H1 (cell line): Measurements from ENCODE around the gene ASCC3. TPM values are rescaled to one million over a fixed set of nuclear protein-coding genes. Genes with fewer than 3 reads are reported as not detected.
A peak's percentile ranks its signal among the peaks of the same experiment; 100 is the strongest.

Experiments
- CTCF ChIA-PET: fragments of 300-600 bp; sonication (Branson Sonifier 250); formaldehyde crosslinking; loops from one replicate; lab custom pipeline; 2021; ENCODE audit not compliant: partially characterized antibody; lab: Charles Lee
- POLR2A ChIA-PET: fragments of 300-600 bp; sonication (Branson Sonifier 250); formaldehyde crosslinking; loops from one replicate; lab custom pipeline; 2021; ENCODE audit warnings: inconsistent platforms; ENCODE audit not compliant: partially characterized antibody; lab: Charles Lee
- DNase-seq, 2 experiments: peaks; one replicate each; pipeline versions ENCODE4 v3.0.0 to v3.0.0-alpha.2; 2010 to 2022; ENCODE audit warnings: low spot score in 2 of 2, low read depth in 1 of 2, mixed read lengths in 1 of 2
- FAIRE-seq: peaks from 2 replicates; lab custom pipeline; 2011; peaks lifted over from hg19 to GRCh38; lab: Jason Lieb, UNC
- H2AFZ ChIP-seq: 2 replicates; pipeline ENCODE4 v1.8.1; 2012; ENCODE audit warnings: low read length, inconsistent platforms
- H2AK5ac ChIP-seq: 2 replicates; pipeline ENCODE4 v1.6.1; 2013; ENCODE audit warnings: low read depth, low read length
- H2BK120ac ChIP-seq: replicated peaks from 2 replicates; pipeline ENCODE3; 2013; ENCODE audit warnings: low read depth, low read length, inconsistent platforms
- H2BK12ac ChIP-seq: 2 replicates; pipeline ENCODE4 v1.6.1; 2013; ENCODE audit warnings: low read depth, low read length
- H2BK15ac ChIP-seq: 2 replicates; pipeline ENCODE4 v1.6.1; 2013; ENCODE audit warnings: low read length
- H2BK20ac ChIP-seq: 2 replicates; pipeline ENCODE4 v1.6.1; 2013; ENCODE audit warnings: low read length
- H2BK5ac ChIP-seq: 2 replicates; pipeline ENCODE4 v1.6.1; 2013; ENCODE audit warnings: low read depth, low read length
- H3K14ac ChIP-seq: 2 replicates; pipeline ENCODE4 v1.6.1; 2013; ENCODE audit warnings: inconsistent platforms; ENCODE audit not compliant: insufficient read length
- H3K18ac ChIP-seq: 2 replicates; pipeline ENCODE4 v1.6.1; 2013; ENCODE audit warnings: low read length; ENCODE audit errors: extremely low read depth
- H3K23ac ChIP-seq: 2 replicates; pipeline ENCODE4 v1.6.1; 2013; ENCODE audit warnings: inconsistent platforms; ENCODE audit not compliant: insufficient read length
- H3K23me2 ChIP-seq: 2 replicates; pipeline ENCODE4 v1.6.1; 2013; ENCODE audit warnings: low read depth, low read length
- H3K27ac ChIP-seq: 2 replicates; pipeline ENCODE4 v1.6.1; 2011; ENCODE audit warnings: low read depth, low read length, inconsistent platforms
- H3K27me3 ChIP-seq, 4 experiments: replicated peaks in 1 of 4; 1 replicate in 1 of 4; 2 replicates in 3 of 4; pipeline versions ENCODE4 v1.6.1 to v1.8.1; 2011 to 2013; ENCODE audit warnings: low read length in 3 of 4, mild to moderate bottlenecking in 3 of 4, inconsistent platforms in 2 of 4, mixed read lengths in 2 of 4, moderate library complexity in 1 of 4; ENCODE audit not compliant: control insufficient read depth in 3 of 4, insufficient read depth in 3 of 4; ENCODE audit errors: extremely low read depth in 1 of 4
- H3K36me3 ChIP-seq, 4 experiments: 2 replicates each; pipeline versions ENCODE4 v1.6.1 to v1.8.1; 2011 to 2013; ENCODE audit warnings: mild to moderate bottlenecking in 4 of 4, low read length in 3 of 4, moderate library complexity in 2 of 4, control low read depth in 1 of 4, inconsistent platforms in 1 of 4; ENCODE audit not compliant: insufficient read depth in 4 of 4, control insufficient read depth in 2 of 4
- H3K4ac ChIP-seq: replicated peaks from 2 replicates; pipeline ENCODE3; 2013; ENCODE audit warnings: low read length, low read depth, mixed read lengths, inconsistent platforms; ENCODE audit not compliant: insufficient read length
- H3K4me1 ChIP-seq, 4 experiments: replicated peaks in 1 of 4; 1 replicate in 1 of 4; 2 replicates in 3 of 4; pipeline versions ENCODE4 v1.6.1 to v1.8.1; 2011 to 2013; ENCODE audit warnings: low read length in 3 of 4, inconsistent platforms in 2 of 4, mixed read lengths in 1 of 4; ENCODE audit not compliant: insufficient read depth in 4 of 4, control insufficient read depth in 3 of 4
- H3K4me2 ChIP-seq, 2 experiments: 2 replicates each; pipeline versions ENCODE4 v1.6.1 to v1.8.1; 2011 to 2013; ENCODE audit warnings: low read depth in 2 of 2, low read length in 2 of 2, control low read depth in 1 of 2, inconsistent platforms in 1 of 2, mild to moderate bottlenecking in 1 of 2; ENCODE audit not compliant: insufficient read depth in 1 of 2
- H3K4me3 ChIP-seq, 4 experiments: fragments of 200-600, 300-600 bp in 1 of 4; sonication (generic), shearing (Covaris generic), sonication (Bioruptor Twin) in 1 of 4; 2 replicates each; pipeline versions ENCODE4 v1.5.1 to v1.8.1; 2011 to 2016; ENCODE audit warnings: low read length in 4 of 4, low read depth in 3 of 4, control low read depth in 2 of 4, inconsistent platforms in 2 of 4, mild to moderate bottlenecking in 2 of 4, mixed read lengths in 1 of 4, moderate library complexity in 1 of 4; ENCODE audit not compliant: insufficient read depth in 2 of 4; ENCODE audit errors: extremely low read depth in 1 of 4
- H3K56ac ChIP-seq: replicated peaks from 2 replicates; pipeline ENCODE3; 2013; ENCODE audit warnings: low read depth, mild to moderate bottlenecking, mixed read lengths, low read length, inconsistent platforms; ENCODE audit not compliant: insufficient read length
- H3K79me1 ChIP-seq: 2 replicates; pipeline ENCODE4 v1.6.1; 2013; ENCODE audit warnings: low read depth, low read length, control low read depth
- H3K79me2 ChIP-seq, 2 experiments: 2 replicates each; pipeline versions ENCODE4 v1.6.1 to v1.8.1; 2012 to 2013; ENCODE audit warnings: low read length in 2 of 2, mild to moderate bottlenecking in 2 of 2, inconsistent platforms in 1 of 2; ENCODE audit not compliant: insufficient read depth in 2 of 2, control insufficient read depth in 1 of 2
- H3K9ac ChIP-seq, 4 experiments: replicated peaks in 1 of 4; 1 replicate in 1 of 4; 2 replicates in 3 of 4; pipeline versions ENCODE4 v1.6.1 to v1.8.1; 2011 to 2013; ENCODE audit warnings: low read depth in 3 of 4, low read length in 3 of 4, control low read depth in 2 of 4, mild to moderate bottlenecking in 2 of 4, moderate library complexity in 2 of 4, inconsistent platforms in 1 of 4; ENCODE audit errors: extremely low read depth in 1 of 4
- H3K9me3 ChIP-seq, 2 experiments: 2 replicates each; pipeline versions ENCODE4 v1.6.1 to v1.8.1; 2012 to 2013; ENCODE audit warnings: mild to moderate bottlenecking in 2 of 2, moderate library complexity in 2 of 2, control low read depth in 1 of 2, inconsistent platforms in 1 of 2, low read depth in 1 of 2, low read length in 1 of 2, mixed read lengths in 1 of 2; ENCODE audit not compliant: insufficient read depth in 2 of 2
- H4K20me1 ChIP-seq, 2 experiments: replicated peaks in 1 of 2; 2 replicates each; pipeline versions ENCODE3 to v1.8.1; 2011 to 2013; ENCODE audit warnings: inconsistent platforms in 2 of 2, low read length in 2 of 2, mild to moderate bottlenecking in 1 of 2; ENCODE audit not compliant: insufficient read depth in 2 of 2, control insufficient read depth in 1 of 2
- H4K5ac ChIP-seq: 2 replicates; pipeline ENCODE4 v1.6.1; 2013; ENCODE audit warnings: low read length, low read depth, mixed read lengths, inconsistent platforms; ENCODE audit not compliant: insufficient read length
- H4K8ac ChIP-seq: 2 replicates; pipeline ENCODE4 v1.8.0; 2013; ENCODE audit warnings: mild to moderate bottlenecking, moderate library complexity, low read length, inconsistent platforms; ENCODE audit not compliant: insufficient read depth; ENCODE audit errors: extremely low read depth
- H4K91ac ChIP-seq: replicated peaks from 2 replicates; pipeline ENCODE3; 2013; ENCODE audit warnings: low read length, mixed read lengths, inconsistent platforms; ENCODE audit not compliant: insufficient read length
- CBX8 ChIP-seq: fragments of 300-800, 300-1000 bp; sonication (generic); IDR thresholded peaks from 2 replicates; pipeline ENCODE4 v1.7.1; 2016; ENCODE audit warnings: low read depth, low read length, borderline replicate concordance
- GABPA ChIP-seq: IDR thresholded peaks from 2 replicates; pipeline ENCODE4 v1.6.1; 2011; ENCODE audit warnings: mild to moderate bottlenecking, low read length, moderate library complexity, borderline replicate concordance; ENCODE audit not compliant: insufficient read depth
- MAFK ChIP-seq: IDR thresholded peaks from 2 replicates; pipeline ENCODE4 v1.6.1; 2012; ENCODE audit warnings: low read depth, mild to moderate bottlenecking, improper control_type of control experiment, low read length
- polyA plus RNA-seq, 7 experiments: library from polyadenylated mRNA; depleted of rRNA in 3 of 7; stranded (reverse) in 5 of 7; unstranded in 2 of 7; fragments of >200 nt in 5 of 7; fragments of 200-250 nt in 2 of 7; gene quantifications; 1 replicate in 5 of 7; 2 replicates in 1 of 7; 4 replicates in 1 of 7; pipeline versions ENCODE4 v1.2.1 to v1.2.3, GENCODE V29; 2011 to 2013; ENCODE audit warnings: missing spikeins in 2 of 7, mixed read lengths in 2 of 7
- total RNA-seq: library from RNA; stranded (reverse); fragmentation: NEBNext Ultra II Directional; extraction: Animal tissue kit (Norgen Biotek cat#: 25700); gene quantifications from 2 replicates; pipeline ENCODE4 v1.2.1, GENCODE V29; 2021

The ASCC3 gene
- total and polyA plus RNA-seq, 2 of the 8 experiments (the other 6 are each of a cell fraction or from before 2014, with no cell fraction given), result 37.5 to 77.8 TPM

DNA sequence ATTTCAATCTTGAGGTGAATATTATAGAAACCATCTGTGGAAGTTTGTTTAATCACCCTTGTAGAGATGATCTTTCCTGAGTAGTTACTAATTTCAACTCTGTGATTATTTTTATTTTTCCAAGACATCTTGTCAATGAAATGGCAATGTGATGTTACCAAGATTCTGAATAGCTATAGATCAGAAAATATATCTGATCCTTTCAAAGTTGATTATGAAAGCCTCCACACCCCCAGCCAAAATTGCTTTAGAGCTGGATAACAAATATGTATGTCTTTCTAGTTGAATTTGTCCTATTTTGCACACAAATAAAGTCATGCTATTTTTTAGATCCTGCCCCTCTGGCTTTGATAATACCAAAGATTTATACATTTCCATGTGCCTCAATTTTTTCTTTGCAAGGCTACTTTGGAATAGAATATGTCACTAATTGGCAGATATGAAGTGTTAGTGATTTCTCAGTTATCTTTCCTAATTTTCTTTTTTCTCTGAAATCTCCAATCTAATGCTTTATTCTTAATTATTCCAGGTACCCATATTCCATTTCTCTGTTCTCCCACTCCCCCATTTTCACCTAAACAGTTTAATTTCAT is 421.4 kb downstream of the ASCC3 start:
- H2BK20ac ChIP-seq, result no peak overlapping the region
- H4K5ac ChIP-seq, result no peak overlapping the region
- no peak overlapping the region for H2BK120ac ChIP-seq
- no peak overlapping the region for H3K4me3 ChIP-seq
- H3K4me2 ChIP-seq, result no peak overlapping the region
- no peak overlapping the region for H3K23ac ChIP-seq
- H3K79me1 ChIP-seq, result no peaks in the 10 kb centered on the region
- no peaks in the 10 kb centered on the region for H3K79me2 ChIP-seq
- no peak for TF ChIP-seq GABPA
- peak; percentile 82 for TF ChIP-seq CBX8
- TF ChIP-seq MAFK, result no peak
- CTCF ChIA-PET, result interaction anchor here (0.6 to 11.8 kb wide), 32 partner anchors 9 to 858 kb away, joined by 3 to 215 read pairs (median 5); no protein-coding TSS in a partner anchor
- POLR2A ChIA-PET, result no interaction called here
- H3K27ac ChIP-seq, result no peak overlapping the region
- H4K8ac ChIP-seq, result no peak overlapping the region
- H2AK5ac ChIP-seq, result no peak overlapping the region
- peaks cover 10 to 12% of the 10 kb centered on the region in 2 experiments for H4K20me1 ChIP-seq
- no peak overlapping the region for H3K56ac ChIP-seq
- no peak overlapping the region for H3K4ac ChIP-seq
- no peak overlapping the region for H4K91ac ChIP-seq
- H3K9ac ChIP-seq, result no peak overlapping the region
- H3K36me3 ChIP-seq, result 0 out of 8 replicates have a peak, but pooled peaks cover 0 to 3% (median 0%) of the 10 kb centered on the region in 4 experiments
- H3K18ac ChIP-seq, result no peak overlapping the region
- H2BK5ac ChIP-seq, result no peak overlapping the region
- peaks cover 10% of the 10 kb centered on the region; the same call in 1 of the 2 replicates for H3K23me2 ChIP-seq
- H2BK12ac ChIP-seq, result no peak overlapping the region
- H3K9me3 ChIP-seq, result no peaks in the 10 kb centered on the region
- FAIRE-seq, result no peak
- H2AFZ ChIP-seq, result no peak overlapping the region
- peaks cover 14 to 45% (median 30%) of the 10 kb centered on the region in 4 experiments for H3K4me1 ChIP-seq
- H2BK15ac ChIP-seq, result no peak overlapping the region
- DNase-seq, result no peak
- no peak overlapping the region for H3K14ac ChIP-seq
- peaks cover 89 to 100% (median 95%) of the 10 kb centered on the region in 4 experiments for H3K27me3 ChIP-seq
